Vagina (tissue), 2 donors: ENCODE measurements around the gene SMARCC2.

Source experiments
- CTCF ChIP-seq, 3 experiments: fragments of 450-650 bp in 2 of 3; fragments of 200-600 bp in 1 of 3; sonication (generic) in 1 of 3; IDR thresholded peaks; one replicate each; pipeline ENCODE4 v1.5.1; 2017 to 2019; ENCODE audit warnings: antibody characterized with exemption in 3 of 3, mild to moderate bottlenecking in 2 of 3, moderate library complexity in 2 of 3
- POLR2A ChIP-seq, 2 donors: fragments of 450-650 bp; IDR thresholded peaks; one replicate each; pipeline ENCODE4 v1.6.1; 2017; ENCODE audit warnings: antibody characterized with exemption in 2 of 2, mild to moderate bottlenecking in 2 of 2, moderate library complexity in 2 of 2

DNA sequence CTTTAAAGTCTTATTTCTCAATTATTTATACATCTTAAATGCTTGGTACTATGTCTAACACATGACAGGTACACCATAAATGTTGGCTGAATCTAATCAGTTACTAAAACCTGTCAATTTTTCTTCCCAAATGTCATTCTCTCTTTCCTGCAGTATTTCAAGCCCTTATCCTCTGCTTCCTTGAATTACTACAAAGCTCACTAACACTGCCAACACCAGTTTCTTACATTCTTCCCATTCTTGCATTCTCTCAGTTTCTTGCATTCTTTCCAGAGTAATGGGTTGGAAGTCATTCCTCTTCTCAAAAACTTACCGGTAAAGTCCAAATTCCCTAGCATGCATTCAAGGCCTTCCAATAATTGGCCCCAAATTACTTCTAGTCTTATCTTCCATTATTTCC, 9.6 kb upstream of the SMARCC2 start:
- TF ChIP-seq CTCF (IDR thresholded peaks at IDR 0.05): no peak
- TF ChIP-seq POLR2A (IDR thresholded peaks at IDR 0.05): no peak
